Thyroid gland (tissue), 4 donors: Measurements from ENCODE around the gene TMEM50B.

Experiments
- CTCF ChIP-seq, 6 experiments: fragments of 200-600 bp in 3 of 6; fragments of 450-650 bp in 3 of 6; sonication (generic) in 3 of 6; IDR thresholded peaks; one replicate each; pipeline ENCODE4 v1.5.1; 2016 to 2019; ENCODE audit warnings: antibody characterized with exemption in 6 of 6, mild to moderate bottlenecking in 2 of 6, inconsistent platforms in 1 of 6, moderate library complexity in 1 of 6
- POLR2A ChIP-seq, 2 donors: fragments of 450-650 bp; IDR thresholded peaks; one replicate each; pipeline ENCODE4 v1.6.1; 2017; ENCODE audit warnings: antibody characterized with exemption in 2 of 2, mild to moderate bottlenecking in 2 of 2, moderate library complexity in 1 of 2

DNA sequence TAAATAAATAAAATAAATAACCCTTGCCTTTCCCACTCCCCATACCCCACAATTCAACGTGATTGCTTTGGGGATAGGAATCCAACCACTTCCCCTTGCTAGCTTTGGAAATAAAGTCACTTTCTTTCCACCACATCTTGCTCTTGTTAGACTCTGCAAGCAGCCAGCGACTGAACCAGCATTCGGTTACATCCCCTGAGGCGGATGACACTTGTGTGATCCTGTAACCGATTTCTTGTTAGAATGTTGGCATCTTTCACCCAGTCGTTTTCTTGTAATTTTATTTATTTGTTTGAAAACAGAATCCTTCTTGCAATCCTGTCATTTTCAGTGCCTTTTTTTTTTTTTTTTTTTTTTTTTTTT is 78.2 kb downstream of the TMEM50B start:
- TF ChIP-seq CTCF (IDR thresholded peaks at IDR 0.05) (no peak), POLR2A (IDR thresholded peaks at IDR 0.05) (no peak)
